ENCODE results near the gene PRRC1.

The PRRC1 gene

GRCh38 chr5:127505905-127506304, 11.5 kb upstream of the PRRC1 start:
- ChIA-PET CTCF (interaction anchor here (0.5 to 1.3 kb wide), 3 partner anchors 13 to 595 kb away, joined by 3 to 6 read pairs (median 3); no protein-coding TSS in a partner anchor), POLR2A (ENCODE audit: low non-redundant PET) (interaction anchor here (0.6 kb wide), 1 partner anchor 577 kb away, joined by 4 read pairs; no protein-coding TSS in a partner anchor)

GRCh38 chr5:127506616-127507015, 10.8 kb upstream of the PRRC1 start:
- ChIA-PET POLR2A (ENCODE audit: low non-redundant PET) (no interaction called here), CTCF (interaction anchor here (0.5 to 1.3 kb wide), 5 partner anchors 14 to 596 kb away, joined by 3 to 6 read pairs (median 3); no protein-coding TSS in a partner anchor)
- TF ChIP-seq CTCF (conservative IDR thresholded peaks at IDR 0.05; ENCODE audit: low read depth): no peak
- DNase-seq (ENCODE audit: low spot score): no peak
- H3K27ac ChIP-seq: no peak overlapping the region

More at GRCh38 chr5:127505905-127506304, 11.5 kb upstream of the PRRC1 start:
- no peak for TF ChIP-seq CTCF (conservative IDR thresholded peaks at IDR 0.05; ENCODE audit: low read depth)
- no peak overlapping the region for H3K27ac ChIP-seq
- DNase-seq (ENCODE audit: low spot score): no peak

GRCh38 chr5:127508644-127509373, 8.6 kb upstream of the PRRC1 start:
- TF ChIP-seq CTCF (conservative IDR thresholded peaks at IDR 0.05; ENCODE audit: low read depth): no peak
- CTCF ChIA-PET: interaction anchor here (2.1 kb wide), 1 partner anchor 16 kb away, joined by 13 read pairs; no protein-coding TSS in a partner anchor
- POLR2A ChIA-PET (ENCODE audit: low non-redundant PET): no interaction called here
- no peak overlapping the region for H3K27ac ChIP-seq
- DNase-seq (ENCODE audit: low spot score): no peak

GRCh38 chr5:127513408-127513970, 4.0 kb upstream of the PRRC1 start:
- ChIA-PET CTCF (interaction anchor here (0.6 kb wide), 1 partner anchor 461 kb away, joined by 4 read pairs; no protein-coding TSS in a partner anchor), POLR2A (ENCODE audit: low non-redundant PET) (no interaction called here)
- no peak overlapping the region for H3K27ac ChIP-seq
- no peak for DNase-seq (ENCODE audit: low spot score)
- TF ChIP-seq CTCF (conservative IDR thresholded peaks at IDR 0.05; ENCODE audit: low read depth): no peak

- H3K27ac ChIP-seq: no peak overlapping the region
- no peak for TF ChIP-seq CTCF (conservative IDR thresholded peaks at IDR 0.05; ENCODE audit: low read depth)
- POLR2A ChIA-PET (ENCODE audit: low non-redundant PET): no interaction called here
- DNase-seq (ENCODE audit: low spot score): no peak
- CTCF ChIA-PET: no interaction called here
Measured at GRCh38 chr5:127514816-127515215, 2.6 kb upstream of the PRRC1 start.

- DNase-seq (ENCODE audit: low spot score): no peak
- CTCF ChIA-PET: interaction anchor here (0.7 kb wide), 1 partner anchor 338 kb away, joined by 3 read pairs; no protein-coding TSS in a partner anchor
- H3K27ac ChIP-seq: no peak overlapping the region
- no peak for TF ChIP-seq CTCF (conservative IDR thresholded peaks at IDR 0.05; ENCODE audit: low read depth)
- POLR2A ChIA-PET (ENCODE audit: low non-redundant PET): no interaction called here
Measured at GRCh38 chr5:127515693-127516440, 1.6 kb upstream of the PRRC1 start.

All from RWPE1 (cell line).